ENCODE measurements around the gene ZNF853.

Gene ZNF853

GRCh38 chr7:6643915-6644625 lies 28.7 kb downstream of the ZNF853 start:
- DNase-seq (ENCODE audit: low read depth, low spot score): no peak
- CTCF ChIA-PET: no interaction called here
- POLR2A ChIA-PET: no interaction called here
- no peak for TF ChIP-seq CTCF (IDR thresholded peaks at IDR 0.05; ENCODE audit: insufficient read depth, low read length, missing control alignments)
- H3K4me3 ChIP-seq (ENCODE audit: low read depth, low read length): no peak overlapping the region

DNA sequence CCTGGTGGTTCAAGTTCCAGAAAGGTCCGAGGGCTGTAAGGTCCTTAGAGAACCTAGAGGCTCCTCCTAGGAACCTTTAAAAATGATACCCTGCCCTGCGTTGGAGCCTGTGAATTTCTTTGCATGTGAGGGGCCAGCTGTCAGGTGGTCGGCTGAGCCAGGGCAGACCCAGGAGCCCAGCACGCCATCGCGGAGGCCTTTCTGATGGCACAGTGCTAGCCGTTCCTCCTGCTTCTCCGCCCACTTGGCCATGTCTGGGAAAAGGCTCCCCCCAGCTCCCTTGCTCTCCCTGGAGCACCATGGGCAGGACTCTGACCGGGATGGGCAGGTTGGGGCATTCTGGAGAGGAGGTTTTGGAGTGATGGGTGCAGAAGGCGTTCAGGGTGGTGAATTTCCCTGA lies 29.3 kb downstream of the ZNF853 start:
- DNase-seq (ENCODE audit: low read depth, low spot score): no peak
- no peak overlapping the region for H3K4me3 ChIP-seq (ENCODE audit: low read depth, low read length)
- ChIA-PET CTCF (no interaction called here), POLR2A (no interaction called here)
- no peak for TF ChIP-seq CTCF (IDR thresholded peaks at IDR 0.05; ENCODE audit: insufficient read depth, low read length, missing control alignments)

- no peak overlapping the region for H3K4me3 ChIP-seq (ENCODE audit: low read depth, low read length)
- ChIA-PET POLR2A (no interaction called here), CTCF (no interaction called here)
- TF ChIP-seq CTCF (IDR thresholded peaks at IDR 0.05; ENCODE audit: insufficient read depth, low read length, missing control alignments): no peak
- no peak for DNase-seq (ENCODE audit: low read depth, low spot score)
These were observed 31.1 kb downstream of the ZNF853 start for GRCh38 chr7:6646465-6646864.

- no peak for TF ChIP-seq CTCF (IDR thresholded peaks at IDR 0.05; ENCODE audit: insufficient read depth, low read length, missing control alignments)
- no peak overlapping the region for H3K4me3 ChIP-seq (ENCODE audit: low read depth, low read length)
- CTCF ChIA-PET: no interaction called here
- DNase-seq (ENCODE audit: low read depth, low spot score): no peak
- POLR2A ChIA-PET: no interaction called here
These were observed 31.7 kb downstream of the ZNF853 start for GRCh38 chr7:6647080-6647479.

DNA sequence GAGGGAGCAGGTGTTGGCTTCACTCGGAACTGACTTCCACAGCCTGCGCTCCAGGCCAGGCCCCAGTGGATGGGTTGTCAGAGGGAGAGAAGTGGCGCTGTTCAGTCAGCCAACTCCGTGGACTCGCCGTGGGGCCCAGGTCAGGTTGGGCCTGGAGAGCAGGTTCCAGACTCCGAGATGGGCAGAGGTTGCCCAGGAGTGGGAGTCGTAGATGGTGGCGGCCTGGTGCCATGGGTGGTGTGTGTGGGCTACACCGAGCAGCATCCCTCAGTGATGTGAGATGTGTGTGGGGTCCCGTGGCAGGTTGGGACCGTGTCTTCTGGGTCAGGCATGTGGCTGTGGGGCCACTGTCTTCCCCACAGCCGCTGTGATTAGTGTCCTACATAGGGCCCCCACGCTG lies 32.1 kb downstream of the ZNF853 start:
- CTCF ChIA-PET: no interaction called here
- H3K4me3 ChIP-seq (ENCODE audit: low read depth, low read length): no peak overlapping the region
- POLR2A ChIA-PET: no interaction called here
- TF ChIP-seq CTCF (IDR thresholded peaks at IDR 0.05; ENCODE audit: insufficient read depth, low read length, missing control alignments): no peak
- no peak for DNase-seq (ENCODE audit: low read depth, low spot score)

DNA sequence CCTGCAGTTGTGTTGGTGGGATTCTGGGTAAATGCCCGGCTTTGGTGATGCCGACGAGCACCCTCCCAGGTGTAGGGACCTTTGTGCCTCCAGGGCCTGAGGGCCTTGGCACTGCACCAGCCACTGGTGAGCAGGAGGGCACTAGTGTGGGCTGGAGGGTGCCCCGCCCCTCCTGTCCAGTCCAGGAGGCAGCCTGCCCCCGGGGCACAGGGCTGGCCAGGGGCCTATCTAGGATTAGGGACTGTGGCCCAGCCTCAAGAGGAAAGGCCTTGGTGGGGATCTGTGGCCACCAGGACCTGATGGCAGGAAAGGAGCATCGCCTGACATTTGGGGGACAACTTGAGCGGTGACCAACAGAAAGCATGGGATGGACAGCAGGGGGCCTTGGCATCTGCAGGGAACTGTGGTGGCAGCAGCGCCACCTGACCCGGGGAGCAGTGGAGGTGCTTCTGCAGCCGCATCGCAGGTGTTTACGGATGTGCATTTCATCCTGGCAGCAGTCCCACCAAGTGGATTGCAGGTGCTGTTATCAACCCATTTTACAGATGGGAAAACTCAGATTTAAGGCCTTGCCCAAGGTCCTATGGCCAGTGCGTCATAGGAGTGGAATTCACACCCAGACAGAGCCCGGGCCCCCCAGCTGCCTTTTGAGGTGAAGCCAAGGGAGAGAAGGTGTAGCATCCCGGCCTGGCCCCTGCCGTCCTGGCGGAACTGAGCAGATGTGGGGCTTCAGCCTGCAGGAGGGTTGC lies 32.8 kb downstream of the ZNF853 start:
- CTCF ChIA-PET: no interaction called here
- POLR2A ChIA-PET: no interaction called here
- no peak for DNase-seq (ENCODE audit: low read depth, low spot score)
- no peak for TF ChIP-seq CTCF (IDR thresholded peaks at IDR 0.05; ENCODE audit: insufficient read depth, low read length, missing control alignments)
- H3K4me3 ChIP-seq (ENCODE audit: low read depth, low read length): no peak overlapping the region
